Measurements from ENCODE around the gene SH3YL1.

The SH3YL1 gene

DNA sequence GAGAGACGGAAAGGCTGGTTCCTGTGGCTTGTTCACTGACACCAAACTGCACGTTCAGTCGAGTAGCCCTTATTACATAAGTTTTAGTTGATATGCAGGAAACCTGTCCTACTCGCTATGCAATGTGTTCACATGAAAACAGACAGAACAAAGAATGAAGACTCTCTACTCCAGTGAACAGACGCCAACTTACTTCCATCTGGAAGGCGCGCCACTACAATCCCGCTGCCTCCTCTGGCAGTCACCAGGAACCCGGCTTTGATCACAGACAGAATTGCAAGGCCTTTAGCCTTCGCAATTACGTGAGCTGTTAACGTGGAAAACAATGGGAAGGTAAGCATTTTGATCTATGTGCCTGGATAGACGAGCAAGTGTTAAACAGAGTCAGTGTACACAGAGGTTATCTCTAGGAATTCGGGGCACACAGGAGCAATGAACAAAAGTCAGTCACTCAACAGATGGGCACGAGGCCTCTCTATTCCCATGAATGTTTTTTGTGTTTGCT, 14.2 kb downstream of the SH3YL1 start:
- TF ChIP-seq, protein P1, sequence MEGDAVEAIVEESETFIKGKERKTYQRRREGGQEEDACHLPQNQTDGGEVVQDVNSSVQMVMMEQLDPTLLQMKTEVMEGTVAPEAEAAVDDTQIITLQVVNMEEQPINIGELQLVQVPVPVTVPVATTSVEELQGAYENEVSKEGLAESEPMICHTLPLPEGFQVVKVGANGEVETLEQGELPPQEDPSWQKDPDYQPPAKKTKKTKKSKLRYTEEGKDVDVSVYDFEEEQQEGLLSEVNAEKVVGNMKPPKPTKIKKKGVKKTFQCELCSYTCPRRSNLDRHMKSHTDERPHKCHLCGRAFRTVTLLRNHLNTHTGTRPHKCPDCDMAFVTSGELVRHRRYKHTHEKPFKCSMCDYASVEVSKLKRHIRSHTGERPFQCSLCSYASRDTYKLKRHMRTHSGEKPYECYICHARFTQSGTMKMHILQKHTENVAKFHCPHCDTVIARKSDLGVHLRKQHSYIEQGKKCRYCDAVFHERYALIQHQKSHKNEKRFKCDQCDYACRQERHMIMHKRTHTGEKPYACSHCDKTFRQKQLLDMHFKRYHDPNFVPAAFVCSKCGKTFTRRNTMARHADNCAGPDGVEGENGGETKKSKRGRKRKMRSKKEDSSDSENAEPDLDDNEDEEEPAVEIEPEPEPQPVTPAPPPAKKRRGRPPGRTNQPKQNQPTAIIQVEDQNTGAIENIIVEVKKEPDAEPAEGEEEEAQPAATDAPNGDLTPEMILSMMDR (IDR thresholded peaks at IDR 0.05; ENCODE audit: borderline replicate concordance, insufficient read depth, low read depth, low read length): no peak
- H3K4me3 ChIP-seq (ENCODE audit: low read depth, low read length): no peak overlapping the region

DNA sequence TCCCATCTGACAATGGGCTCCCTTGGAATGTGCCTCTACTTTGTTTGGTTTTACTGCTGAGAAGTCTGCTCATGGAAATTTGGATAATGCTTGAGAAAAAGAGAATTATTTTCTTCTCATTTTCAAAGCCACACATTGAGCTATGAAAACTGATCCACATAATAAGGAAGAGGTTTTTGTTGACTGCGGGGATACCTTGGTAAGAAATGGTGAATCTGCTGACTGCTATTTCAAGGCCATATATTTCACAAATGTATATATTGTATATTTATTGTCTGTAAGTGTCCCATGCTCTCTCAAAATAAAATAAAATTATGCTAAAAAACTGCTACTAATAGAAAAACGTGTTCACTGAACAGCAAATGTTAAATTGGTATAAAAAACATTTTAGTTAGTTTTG, 15.1 kb downstream of the SH3YL1 start:
- TF ChIP-seq, protein P1 (IDR thresholded peaks at IDR 0.05; ENCODE audit: borderline replicate concordance, insufficient read depth, low read depth, low read length): no peak
- H3K4me3 ChIP-seq (ENCODE audit: low read depth, low read length): no peak overlapping the region

DNA sequence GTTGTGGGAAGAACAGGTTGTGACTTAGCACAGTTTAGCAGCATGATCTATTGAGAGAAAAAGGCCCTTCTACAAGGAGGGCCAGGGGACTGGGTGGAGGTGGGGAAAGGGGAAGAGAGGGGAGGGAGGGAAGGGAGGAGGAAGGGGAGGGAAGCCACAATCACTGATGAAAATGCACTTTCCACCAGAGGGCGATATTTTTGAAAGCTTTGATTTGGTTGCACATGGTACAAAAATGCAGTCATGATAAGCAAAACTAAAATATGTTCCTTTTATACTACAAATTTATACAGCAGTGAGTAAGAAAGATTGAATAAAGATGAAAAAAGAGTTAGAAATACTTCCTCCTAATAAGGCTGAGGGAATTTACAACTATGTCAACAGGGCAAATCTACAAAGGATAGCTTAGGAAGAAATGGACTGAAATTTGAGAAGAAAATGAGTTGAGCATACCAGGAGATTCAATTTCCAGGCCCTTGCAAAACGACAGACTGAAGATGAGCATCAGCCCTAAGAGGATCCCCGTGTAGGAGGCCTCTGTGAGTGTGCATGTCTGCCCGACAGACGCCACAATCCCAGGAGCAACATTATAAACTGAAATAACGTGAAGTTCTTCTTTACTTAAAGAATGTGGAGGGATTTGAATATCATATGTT, 17.2 kb downstream of the SH3YL1 start:
- TF ChIP-seq, protein P1 (IDR thresholded peaks at IDR 0.05; ENCODE audit: borderline replicate concordance, insufficient read depth, low read depth, low read length): peak; percentile 46
- H3K4me3 ChIP-seq (ENCODE audit: low read depth, low read length): no peak overlapping the region

DNA sequence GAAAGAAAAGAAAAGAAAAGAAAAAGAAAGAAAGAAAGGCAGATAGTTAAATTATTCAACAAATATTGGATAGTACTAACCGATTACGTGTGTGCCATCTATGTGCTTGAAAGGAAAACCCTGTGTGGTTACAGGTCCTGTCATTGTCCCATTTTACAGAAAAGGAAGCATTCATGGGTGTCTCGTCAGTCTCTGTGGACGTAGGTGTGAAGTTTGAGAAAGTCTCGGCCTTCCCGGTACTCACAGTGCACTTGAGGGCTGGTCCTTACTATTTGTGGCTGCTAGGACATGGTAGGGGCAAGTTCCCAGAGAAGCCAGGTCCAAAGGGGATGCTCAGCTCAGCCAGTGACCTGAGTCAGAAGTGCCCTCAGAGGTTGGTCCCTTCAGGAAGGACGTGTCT, 19.3 kb downstream of the SH3YL1 start:
- TF ChIP-seq, protein P1 (IDR thresholded peaks at IDR 0.05; ENCODE audit: borderline replicate concordance, insufficient read depth, low read depth, low read length): no peak
- H3K4me3 ChIP-seq (ENCODE audit: low read depth, low read length): no peak overlapping the region

DNA sequence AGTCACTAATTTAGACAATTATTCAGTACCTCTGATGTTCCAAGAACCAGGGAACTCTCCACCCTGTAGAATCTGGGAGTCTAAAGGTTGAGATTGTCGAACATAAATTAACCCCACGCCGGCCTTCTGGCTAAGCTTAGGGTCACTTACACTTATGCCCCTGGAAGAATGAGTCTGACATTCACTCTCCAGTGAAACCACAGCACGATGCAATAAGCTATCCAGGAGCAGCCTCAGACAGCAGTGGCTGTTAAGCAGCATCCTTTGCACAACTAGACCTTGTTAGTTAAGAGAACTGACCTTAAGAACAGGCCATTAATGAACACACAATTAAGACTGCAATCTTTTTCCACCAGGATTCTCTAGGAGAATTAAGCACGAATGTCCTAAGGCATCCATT, 25.0 kb downstream of the SH3YL1 start:
- H3K4me3 ChIP-seq (ENCODE audit: low read depth, low read length): no peak overlapping the region
- TF ChIP-seq, protein P1 (IDR thresholded peaks at IDR 0.05; ENCODE audit: borderline replicate concordance, insufficient read depth, low read depth, low read length): no peak

DNA sequence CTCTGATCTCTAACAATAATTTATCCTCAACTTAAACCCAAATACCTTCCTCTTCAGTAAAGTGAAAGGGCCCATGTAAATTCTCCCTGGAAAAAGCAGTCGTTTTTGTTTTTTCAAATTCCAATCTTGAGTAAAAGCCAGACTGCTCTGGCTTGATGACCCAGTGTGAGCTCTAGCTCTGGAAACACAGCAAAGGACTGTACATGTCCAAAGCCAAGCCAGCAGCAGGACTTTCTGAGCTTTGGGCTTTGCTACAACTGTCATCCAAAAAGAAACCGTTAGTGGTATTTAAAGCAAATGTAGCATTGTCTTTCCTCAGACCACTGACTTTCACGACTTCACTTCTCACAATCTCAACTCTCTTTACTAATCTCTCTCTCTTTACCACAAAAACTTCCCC, 25.4 kb downstream of the SH3YL1 start:
- no peak overlapping the region for H3K4me3 ChIP-seq (ENCODE audit: low read depth, low read length)
- TF ChIP-seq, protein P1 (IDR thresholded peaks at IDR 0.05; ENCODE audit: borderline replicate concordance, insufficient read depth, low read depth, low read length): no peak

DNA sequence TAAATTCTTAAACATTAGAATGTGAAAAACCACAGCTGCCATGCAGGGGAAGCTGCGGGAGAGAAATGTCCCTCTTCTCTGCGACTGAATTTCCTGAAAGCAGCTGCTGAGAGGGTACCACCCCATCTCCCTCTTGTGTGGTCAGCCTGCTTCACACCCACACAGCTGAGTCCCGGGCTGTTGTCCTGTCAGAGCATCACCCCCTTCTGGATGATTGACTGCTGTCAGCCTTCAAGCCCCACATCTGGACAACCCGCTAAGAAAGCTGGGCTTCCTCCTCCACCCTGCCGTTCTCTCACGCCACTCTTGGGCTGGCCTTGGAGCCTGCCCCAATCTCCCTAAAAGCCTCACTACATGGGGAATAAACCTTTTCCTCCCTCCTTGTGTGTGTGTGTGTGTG, 26.0 kb downstream of the SH3YL1 start:
- H3K4me3 ChIP-seq (ENCODE audit: low read depth, low read length): no peak overlapping the region
- TF ChIP-seq, protein P1 (IDR thresholded peaks at IDR 0.05; ENCODE audit: borderline replicate concordance, insufficient read depth, low read depth, low read length): no peak

Data from GM12875 (cell line).